HG03575 (cell line): ENCODE data around the gene MEIS2.
"Not testable (repeated sequence)": the region's sequence is repeated elsewhere in the genome, so short reads cannot be mapped to it uniquely, and the experiment has no call there.

ENCODE experiments used
- ATAC-seq: cut with Tn5 transposase; IDR thresholded peaks from one replicate; pipeline ENCODE4 v1.9.1; 2021; ENCODE audit not compliant: unreplicated experiment, insufficient number of reproducible peaks, low FRiP score; ENCODE audit errors: extremely low read depth

The MEIS2 gene

GRCh38 chr15:36996538-36997181, 103.7 kb downstream of the MEIS2 start:
- ATAC-seq = no peak

GRCh38 chr15:36996121-36996520, 104.2 kb downstream of the MEIS2 start:
- ATAC-seq = no peak

- ATAC-seq = no peak
Observed at GRCh38 chr15:36994790-36995189, 105.6 kb downstream of the MEIS2 start.

GRCh38 chr15:36992454-36992853, 107.9 kb downstream of the MEIS2 start:
- ATAC-seq = no peak

GRCh38 chr15:36988947-36989346, 111.4 kb downstream of the MEIS2 start:
- ATAC-seq = no peak

GRCh38 chr15:36982430-36982829, 117.9 kb downstream of the MEIS2 start:
- ATAC-seq = no peak

- not testable (repeated sequence) for ATAC-seq
Observed at GRCh38 chr15:36980281-36980680, 120.1 kb downstream of the MEIS2 start.

GRCh38 chr15:36978625-36979024, 121.7 kb downstream of the MEIS2 start:
- ATAC-seq = no peak

GRCh38 chr15:36978126-36978525, 122.2 kb downstream of the MEIS2 start:
- no peak for ATAC-seq

GRCh38 chr15:36977659-36978058, 122.7 kb downstream of the MEIS2 start:
- no peak for ATAC-seq

- no peak for ATAC-seq
Observed at GRCh38 chr15:36972704-36973103, 127.6 kb downstream of the MEIS2 start.

- no peak for ATAC-seq
Observed at GRCh38 chr15:36970522-36970921, 129.8 kb downstream of the MEIS2 start.

- no peak for ATAC-seq
Observed at GRCh38 chr15:36967929-36968328, 132.4 kb downstream of the MEIS2 start.

GRCh38 chr15:36966708-36967107, 133.6 kb downstream of the MEIS2 start:
- no peak for ATAC-seq

GRCh38 chr15:36965570-36966342, 134.6 kb downstream of the MEIS2 start:
- no peak for ATAC-seq

- no peak for ATAC-seq
Observed at GRCh38 chr15:36964626-36965025, 135.7 kb downstream of the MEIS2 start.

GRCh38 chr15:36961956-36962355, 138.4 kb downstream of the MEIS2 start:
- no peak for ATAC-seq

- ATAC-seq = no peak
Observed at GRCh38 chr15:36960947-36961227, 139.5 kb downstream of the MEIS2 start.

- ATAC-seq = no peak
Observed at GRCh38 chr15:36960179-36960946, 140.0 kb downstream of the MEIS2 start.

GRCh38 chr15:36959746-36960145, 140.6 kb downstream of the MEIS2 start:
- no peak for ATAC-seq
